Ectodermal cell (in vitro differentiated cells): ENCODE results near the gene GRM3.

Experiments used
- H3K27ac ChIP-seq: 2 replicates; pipeline ENCODE4 v1.7.0; 2013; ENCODE audit warnings: mild to moderate bottlenecking, low read depth, low read length; ENCODE audit not compliant: insufficient read depth, poor library complexity, severe bottlenecking
- H3K27me3 ChIP-seq: 2 replicates; pipeline ENCODE4 v1.7.0; 2013; ENCODE audit warnings: mild to moderate bottlenecking, low read length; ENCODE audit not compliant: insufficient read depth, control insufficient read depth, poor library complexity, severe bottlenecking
- H3K36me3 ChIP-seq: one replicate; pipeline ENCODE4 v1.7.0; 2013; ENCODE audit warnings: low read length; ENCODE audit not compliant: control insufficient read depth, insufficient read depth
- H3K4me1 ChIP-seq: one replicate; pipeline ENCODE4 v1.7.0; 2013; ENCODE audit warnings: low read length; ENCODE audit not compliant: control insufficient read depth, insufficient read depth
- H3K4me3 ChIP-seq: 2 replicates; pipeline ENCODE4 v1.7.0; 2013; ENCODE audit warnings: low read depth, low read length, control low read depth; ENCODE audit not compliant: insufficient read depth
- H3K9me3 ChIP-seq: 2 replicates; pipeline ENCODE4 v1.7.0; 2013; ENCODE audit warnings: mild to moderate bottlenecking, low read length, moderate library complexity; ENCODE audit not compliant: control insufficient read depth
- WGBS, 2 experiments: methylation state at CpG; one replicate each; pipeline ENCODE4 v1.1.7; 2013; ENCODE audit warnings: missing lambda C conversion rate in 2 of 2; 5-methylcytosine and 5-hydroxymethylcytosine counted together

GRM3 gene

DNA sequence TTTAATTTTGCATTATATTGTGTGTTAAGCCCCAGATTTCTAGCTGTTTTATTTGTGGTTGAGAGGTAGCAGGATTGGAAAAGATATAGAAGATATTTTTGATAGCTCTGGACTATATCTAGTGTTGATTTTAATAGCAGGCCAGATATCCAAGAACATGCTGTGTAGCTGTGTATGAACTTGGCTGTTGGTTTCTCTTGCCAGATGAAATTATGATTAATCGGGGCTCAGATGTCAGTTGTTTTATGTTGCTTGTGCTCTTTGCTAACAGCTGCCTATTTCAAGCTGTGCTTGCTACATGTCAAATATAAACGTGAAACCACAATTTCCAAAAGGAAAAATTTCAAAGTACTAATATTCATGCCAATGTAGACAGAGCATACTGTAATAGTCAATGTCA lies 141.1 kb downstream of the GRM3 start:
- no peaks in the 10 kb centered on the region for H3K4me1 ChIP-seq
- WGBS, 2 experiments = 92 to 97% methylated on average over 2 of the region's 2 CpGs
- no peaks in the 10 kb centered on the region for H3K36me3 ChIP-seq
- H3K4me3 ChIP-seq = no peak overlapping the region
- no peaks in the 10 kb centered on the region for H3K27me3 ChIP-seq
- no peak overlapping the region for H3K27ac ChIP-seq
- no peaks in the 10 kb centered on the region for H3K9me3 ChIP-seq

DNA sequence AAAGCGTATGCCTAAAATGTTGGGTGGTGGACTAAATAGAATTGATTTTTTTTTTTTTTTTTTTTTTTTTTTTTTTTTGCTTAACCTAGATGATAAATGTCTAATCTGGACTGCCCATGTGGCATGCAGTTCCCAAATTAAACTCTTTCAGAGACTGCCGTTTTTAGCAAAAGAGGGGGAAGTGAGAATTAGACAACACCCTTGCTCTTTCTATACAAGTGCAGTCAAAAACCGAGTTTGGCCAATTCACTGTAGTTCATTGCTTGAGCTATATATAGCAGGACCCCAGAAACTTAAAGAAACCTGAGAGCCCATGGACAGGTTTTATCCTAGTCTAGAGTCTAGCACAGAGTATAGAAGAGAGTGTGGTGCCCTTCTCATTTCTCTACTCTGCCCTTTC lies 141.9 kb downstream of the GRM3 start:
- Histone ChIP-seq H3K4me3 (no peak overlapping the region), H3K4me1 (no peaks in the 10 kb centered on the region), H3K9me3 (no peaks in the 10 kb centered on the region), H3K27ac (no peak overlapping the region), H3K36me3 (no peaks in the 10 kb centered on the region), H3K27me3 (no peaks in the 10 kb centered on the region)
- WGBS, 2 experiments = 92 to 95% methylated on average over 2 to 3 of the region's 3 CpGs

DNA sequence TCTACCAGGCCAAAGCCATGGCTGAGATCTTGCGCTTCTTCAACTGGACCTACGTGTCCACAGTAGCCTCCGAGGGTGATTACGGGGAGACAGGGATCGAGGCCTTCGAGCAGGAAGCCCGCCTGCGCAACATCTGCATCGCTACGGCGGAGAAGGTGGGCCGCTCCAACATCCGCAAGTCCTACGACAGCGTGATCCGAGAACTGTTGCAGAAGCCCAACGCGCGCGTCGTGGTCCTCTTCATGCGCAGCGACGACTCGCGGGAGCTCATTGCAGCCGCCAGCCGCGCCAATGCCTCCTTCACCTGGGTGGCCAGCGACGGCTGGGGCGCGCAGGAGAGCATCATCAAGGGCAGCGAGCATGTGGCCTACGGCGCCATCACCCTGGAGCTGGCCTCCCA lies 142.7 kb downstream of the GRM3 start:
- 97% methylated on average over 36 of the region's 36 CpGs for WGBS, 2 experiments
- H3K9me3 ChIP-seq = no peaks in the 10 kb centered on the region
- H3K4me3 ChIP-seq = no peak overlapping the region
- H3K27me3 ChIP-seq = no peaks in the 10 kb centered on the region
- no peaks in the 10 kb centered on the region for H3K36me3 ChIP-seq
- H3K27ac ChIP-seq = no peak overlapping the region
- no peaks in the 10 kb centered on the region for H3K4me1 ChIP-seq

DNA sequence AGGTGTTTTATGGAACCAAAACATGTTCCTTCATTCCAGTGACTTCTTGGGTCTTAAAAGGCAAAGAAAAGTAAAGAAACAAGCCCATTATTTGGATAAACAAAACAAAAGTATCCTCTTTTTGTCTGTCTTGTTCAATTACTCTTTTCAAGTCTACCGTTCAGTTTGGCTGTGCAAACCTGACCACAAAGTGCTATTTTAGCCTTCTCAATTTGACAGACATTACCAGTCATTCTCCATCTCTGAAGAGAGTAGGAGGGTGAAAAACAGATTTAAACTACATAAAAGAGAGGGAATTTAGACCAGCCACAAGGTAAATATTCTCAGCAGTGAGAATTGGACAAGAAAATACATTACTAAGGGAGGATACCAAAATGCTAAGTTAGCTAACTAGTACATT lies 145.2 kb downstream of the GRM3 start:
- no peak overlapping the region for H3K27ac ChIP-seq
- no peaks in the 10 kb centered on the region for H3K36me3 ChIP-seq
- 81 to 94% methylated on average over 1 of the region's 1 CpG for WGBS, 2 experiments
- H3K27me3 ChIP-seq = no peaks in the 10 kb centered on the region
- H3K4me3 ChIP-seq = no peak overlapping the region
- no peaks in the 10 kb centered on the region for H3K4me1 ChIP-seq
- no peaks in the 10 kb centered on the region for H3K9me3 ChIP-seq

DNA sequence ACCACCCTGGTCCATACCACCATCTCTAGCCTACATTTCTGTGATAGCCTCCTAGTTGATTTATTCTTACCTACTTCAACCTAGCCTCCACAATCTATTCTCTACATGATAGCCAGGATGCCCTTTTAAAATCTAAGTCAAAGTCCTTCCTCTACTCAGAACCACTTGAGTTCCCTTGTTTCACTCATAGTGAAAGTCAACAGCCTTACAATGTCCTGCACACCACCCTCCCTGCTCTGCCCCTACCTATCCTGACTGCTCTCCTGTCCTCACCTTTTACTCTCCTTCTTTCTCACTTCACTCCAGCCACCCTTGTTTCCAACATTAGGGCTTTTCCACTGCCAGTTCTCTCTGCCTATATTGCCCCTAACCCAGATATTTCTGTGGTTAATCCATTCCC lies 146.7 kb downstream of the GRM3 start:
- Histone ChIP-seq H3K27ac (no peak overlapping the region), H3K9me3 (no peaks in the 10 kb centered on the region), H3K27me3 (no peaks in the 10 kb centered on the region), H3K36me3 (no peaks in the 10 kb centered on the region), H3K4me3 (no peak overlapping the region), H3K4me1 (no peaks in the 10 kb centered on the region)

DNA sequence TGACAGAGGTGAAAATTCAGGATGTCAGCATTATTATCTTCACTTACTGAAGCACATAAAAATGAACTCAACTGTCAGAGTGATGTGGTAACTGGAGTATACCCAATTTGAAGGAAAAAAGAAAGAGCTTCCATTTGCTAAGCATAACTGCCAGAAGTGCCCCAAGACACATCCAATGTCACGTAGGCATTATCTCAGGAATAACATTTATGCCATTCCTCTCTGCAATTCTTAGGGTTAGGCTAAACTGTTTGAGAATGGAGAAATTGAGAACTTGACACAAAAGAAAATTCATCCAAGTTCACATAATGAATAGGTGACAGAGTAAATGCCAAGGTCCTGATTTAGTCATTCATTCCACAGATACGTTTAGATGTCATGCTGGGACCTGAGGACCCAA lies 148.6 kb downstream of the GRM3 start:
- Histone ChIP-seq H3K4me1 (no peaks in the 10 kb centered on the region), H3K27ac (no peak overlapping the region), H3K27me3 (no peaks in the 10 kb centered on the region), H3K9me3 (no peaks in the 10 kb centered on the region), H3K36me3 (no peaks in the 10 kb centered on the region), H3K4me3 (no peak overlapping the region)
- WGBS, 2 experiments = 77 to 89% methylated on average over 1 to 2 of the region's 2 CpGs

DNA sequence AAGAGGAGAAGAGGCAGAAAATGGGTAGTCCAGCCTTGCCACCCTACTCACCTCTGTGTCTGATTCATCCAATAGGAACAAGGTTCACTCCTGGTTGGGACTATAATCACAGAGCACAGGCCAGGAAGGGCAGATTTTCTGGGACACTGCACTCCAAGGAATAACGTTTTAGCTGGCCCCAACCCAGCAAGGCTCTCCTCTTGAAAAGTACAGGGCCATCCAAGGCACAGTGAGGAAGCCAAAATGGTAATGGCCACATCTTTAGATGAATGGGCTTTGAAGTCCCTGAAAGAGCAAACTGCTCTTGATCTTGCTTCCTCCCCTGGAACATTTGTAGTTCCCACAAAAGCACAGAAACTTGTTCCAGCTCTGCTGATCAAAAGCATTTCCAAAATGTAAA lies 149.4 kb downstream of the GRM3 start:
- no peak overlapping the region for H3K27ac ChIP-seq
- H3K36me3 ChIP-seq = no peaks in the 10 kb centered on the region
- H3K4me1 ChIP-seq = no peaks in the 10 kb centered on the region
- H3K9me3 ChIP-seq = no peaks in the 10 kb centered on the region
- H3K27me3 ChIP-seq = no peaks in the 10 kb centered on the region
- H3K4me3 ChIP-seq = no peak overlapping the region
- 71 to 74% methylated on average over 1 of the region's 1 CpG for WGBS, 2 experiments

DNA sequence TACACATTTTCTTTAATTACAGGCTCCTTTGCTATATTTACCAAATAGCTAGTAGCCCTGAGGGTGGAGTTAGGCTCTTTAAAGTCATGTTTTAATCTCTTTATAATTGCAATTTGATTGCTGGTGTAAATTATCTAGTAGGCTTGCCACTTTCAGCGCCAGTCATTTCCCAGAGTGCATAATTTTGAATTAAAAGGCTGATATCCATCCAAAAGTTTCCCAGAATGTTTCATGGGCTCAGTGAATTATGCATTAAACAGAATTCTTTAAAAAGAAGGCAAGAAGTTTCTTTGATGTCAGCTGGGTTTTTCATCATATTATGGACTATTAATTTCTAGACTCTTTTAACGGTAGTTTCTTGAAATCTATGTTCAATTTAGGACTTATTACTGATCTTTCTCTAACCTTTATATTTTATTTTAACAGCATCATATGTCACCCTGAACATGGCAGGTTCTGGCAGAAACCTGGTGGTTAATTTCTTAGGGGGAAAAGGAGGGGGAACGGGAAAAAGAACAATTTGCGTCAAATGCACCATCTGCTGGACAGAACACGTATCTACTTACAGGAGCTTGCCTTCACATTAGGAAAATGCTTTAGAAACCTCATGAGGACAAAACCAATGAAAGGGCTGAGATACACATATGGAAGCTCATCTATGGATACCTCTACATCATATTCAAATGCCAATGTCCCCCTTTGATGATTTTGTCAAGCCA lies 171.1 kb downstream of the GRM3 start:
- Histone ChIP-seq H3K36me3 (no peaks in the 10 kb centered on the region), H3K27me3 (no peaks in the 10 kb centered on the region), H3K9me3 (no peaks in the 10 kb centered on the region), H3K4me1 (no peaks in the 10 kb centered on the region), H3K4me3 (no peak overlapping the region), H3K27ac (no peak overlapping the region)
- 45 to 52% methylated on average over 4 to 5 of the region's 5 CpGs for WGBS, 2 experiments

DNA sequence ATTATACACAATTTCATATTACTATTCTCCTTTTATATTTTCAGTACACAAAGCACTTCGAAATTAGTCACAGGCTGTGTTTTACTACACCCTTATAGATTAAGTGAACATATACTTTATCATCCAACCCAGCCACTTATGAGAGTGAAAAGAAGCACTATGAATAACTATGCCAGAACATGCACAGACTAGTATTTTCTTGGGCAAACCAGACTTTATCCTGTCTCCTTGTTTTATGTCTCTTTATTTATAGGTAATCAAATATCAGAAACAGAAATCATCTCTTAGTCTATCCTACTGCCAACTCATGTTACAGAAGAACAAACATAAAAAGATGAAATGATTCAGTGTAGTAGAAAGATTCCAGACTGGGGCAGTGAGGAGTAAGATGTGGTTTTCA lies 171.8 kb downstream of the GRM3 start:
- no peaks in the 10 kb centered on the region for H3K4me1 ChIP-seq
- H3K27me3 ChIP-seq = no peaks in the 10 kb centered on the region
- H3K4me3 ChIP-seq = no peak overlapping the region
- no peak overlapping the region for H3K27ac ChIP-seq
- no peaks in the 10 kb centered on the region for H3K9me3 ChIP-seq
- 0% methylated on average over 1 of the region's 1 CpG for WGBS, 2 experiments
- H3K36me3 ChIP-seq = no peaks in the 10 kb centered on the region

DNA sequence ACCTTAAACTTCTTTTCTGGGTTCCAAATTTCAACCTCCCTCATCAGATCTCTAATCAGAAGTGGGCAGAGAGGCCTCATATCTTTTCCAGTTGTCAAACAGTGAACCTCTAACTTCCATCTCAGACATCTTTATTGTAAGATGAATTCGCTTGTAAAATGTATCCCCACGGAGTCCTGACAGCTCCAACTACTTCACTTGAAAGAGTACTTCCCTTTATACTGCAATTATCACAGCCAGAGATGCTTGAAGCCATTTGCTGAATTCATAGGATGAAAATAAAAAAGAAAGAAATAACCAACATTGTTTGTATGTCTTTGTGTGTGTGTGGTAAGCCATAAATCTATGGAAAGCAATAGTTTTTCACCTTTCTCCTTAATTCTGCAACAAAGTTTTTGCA lies 175.2 kb downstream of the GRM3 start:
- Histone ChIP-seq H3K4me3 (no peak overlapping the region), H3K9me3 (no peaks in the 10 kb centered on the region), H3K27me3 (no peaks in the 10 kb centered on the region), H3K36me3 (no peaks in the 10 kb centered on the region), H3K4me1 (no peaks in the 10 kb centered on the region), H3K27ac (no peak overlapping the region)
- 90 to 95% methylated on average over 2 of the region's 2 CpGs for WGBS, 2 experiments

DNA sequence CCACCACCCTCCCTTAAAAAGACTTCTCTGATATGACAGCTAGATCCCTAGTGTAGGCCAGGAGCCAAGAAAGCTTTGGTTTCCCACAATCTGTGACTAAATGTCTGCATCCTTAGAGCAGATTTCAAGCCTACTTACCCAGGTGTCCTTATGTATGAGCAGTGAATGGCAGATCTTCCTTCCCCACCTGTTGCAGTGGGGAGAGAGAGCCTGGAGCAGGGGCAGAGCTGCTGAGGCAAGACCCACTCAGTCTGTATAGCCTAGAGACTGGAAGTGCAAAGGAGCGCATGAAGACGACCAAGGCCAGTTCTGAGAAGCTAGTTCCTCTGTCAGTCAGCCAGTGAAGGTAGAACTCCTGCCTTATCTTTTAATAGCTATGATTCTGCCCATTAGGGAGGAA lies 180.1 kb downstream of the GRM3 start:
- 85 to 88% methylated on average over 2 of the region's 2 CpGs for WGBS, 2 experiments

More for the DNA sequence above, 180.1 kb downstream of the GRM3 start:
- Histone ChIP-seq H3K4me3 (no peak overlapping the region), H3K9me3 (no peaks in the 10 kb centered on the region), H3K27me3 (no peaks in the 10 kb centered on the region), H3K36me3 (no peaks in the 10 kb centered on the region), H3K4me1 (peaks cover 14% of the 10 kb centered on the region), H3K27ac (no peak overlapping the region)
